ENCODE data around the gene TMEM170A. TPM values are rescaled to one million over a fixed set of nuclear protein-coding genes. Genes with fewer than 3 reads are reported as not detected.

Gene TMEM170A
- total and polyA plus RNA-seq, 2 experiments from 2014 or later, result 11.9 to 12.6 TPM

- peak overlapping the region; percentile 22 for H3K4me3 ChIP-seq
- H3K36me3 ChIP-seq (ENCODE audit: low read depth), result peaks cover 6% of the 10 kb centered on the region; the same call in 1 of the 2 replicates
- H3K27me3 ChIP-seq (replicated peaks; ENCODE audit: insufficient read depth), result no peaks in the 10 kb centered on the region
- peak; percentile 89 for DNase-seq
- peak overlapping the region; percentile 89 for H3K27ac ChIP-seq
- no peaks in the 10 kb centered on the region for H3K9me2 ChIP-seq (ENCODE audit: insufficient read depth)
- peak overlapping the region; percentile 51 for H2AFZ ChIP-seq
- H3F3A ChIP-seq (ENCODE audit: insufficient read depth), result peaks cover 27% of the 10 kb centered on the region; the same call in 1 of the 2 replicates
- H4K20me1 ChIP-seq (ENCODE audit: insufficient read depth), result no peaks in the 10 kb centered on the region
- in situ Hi-C loops (cut with MboI), result loop anchor here (10.0 kb wide), 1 partner anchor 187 kb away; the partner anchor contains the start of gene CTRB1
- no peaks in the 10 kb centered on the region for H3K9me3 ChIP-seq (ENCODE audit: low read depth)
- H3K4me2 ChIP-seq (ENCODE audit: unreplicated experiment), result peak overlapping the region; percentile 55
- peaks cover 25% of the 10 kb centered on the region; the same call in 1 of the 2 replicates for H3K79me2 ChIP-seq (ENCODE audit: insufficient read depth)
- H3K4me1 ChIP-seq (ENCODE audit: insufficient read depth), result peaks cover 15% of the 10 kb centered on the region
- WGBS, 2 experiments (ENCODE audit: low coverage in 1 of 2, low lambda C conversion rate in 2 of 2, missing lambda C conversion rate in 2 of 2), result 0 to 4% methylated on average over 2 of the region's 2 CpGs
- TF ChIP-seq EZH2 (IDR thresholded peaks at IDR 0.05; ENCODE audit: insufficient read depth, poor library complexity, severe bottlenecking) (no peak), EZH2phosphoT487 (IDR thresholded peaks at IDR 0.05; ENCODE audit: insufficient read depth, low read depth) (no peak)
- peak overlapping the region; percentile 71 for H3K9ac ChIP-seq
Measured at GRCh38 chr16:75402159-75402820, 62.2 kb downstream of the TMEM170A start.

- H3K4me1 ChIP-seq (ENCODE audit: insufficient read depth), result peaks cover 15% of the 10 kb centered on the region
- peaks cover under 1% of the 10 kb centered on the region; the same call in 1 of the 2 replicates for H3K36me3 ChIP-seq (ENCODE audit: low read depth)
- DNase-seq, result no peak
- TF ChIP-seq EZH2phosphoT487 (IDR thresholded peaks at IDR 0.05; ENCODE audit: insufficient read depth, low read depth) (no peak), EZH2 (IDR thresholded peaks at IDR 0.05; ENCODE audit: insufficient read depth, poor library complexity, severe bottlenecking) (no peak)
- peak overlapping the region; percentile 51 for H2AFZ ChIP-seq
- no peaks in the 10 kb centered on the region for H3K27me3 ChIP-seq (replicated peaks; ENCODE audit: insufficient read depth)
- H3K27ac ChIP-seq, result peak overlapping the region; percentile 89
- in situ Hi-C loops (cut with MboI), result loop anchor here (10.0 kb wide), 1 partner anchor 187 kb away; the partner anchor contains the start of gene CTRB1
- no peaks in the 10 kb centered on the region for H4K20me1 ChIP-seq (ENCODE audit: insufficient read depth)
- peaks cover 27% of the 10 kb centered on the region; the same call in 1 of the 2 replicates for H3F3A ChIP-seq (ENCODE audit: insufficient read depth)
- H3K79me2 ChIP-seq (ENCODE audit: insufficient read depth), result peaks cover 25% of the 10 kb centered on the region; the same call in 1 of the 2 replicates
- H3K4me2 ChIP-seq (ENCODE audit: unreplicated experiment), result peak overlapping the region; percentile 55
- H3K9me2 ChIP-seq (ENCODE audit: insufficient read depth), result no peaks in the 10 kb centered on the region
- 0 out of 2 replicates have a peak overlapping the region, but pooled peaks have one; percentile 22 for H3K4me3 ChIP-seq
- no peaks in the 10 kb centered on the region for H3K9me3 ChIP-seq (ENCODE audit: low read depth)
- H3K9ac ChIP-seq, result peak overlapping the region; percentile 71
Measured at GRCh38 chr16:75401691-75402090, 62.8 kb downstream of the TMEM170A start.

- H3K4me2 ChIP-seq (ENCODE audit: unreplicated experiment), result no peak overlapping the region
- no peaks in the 10 kb centered on the region for H3K27me3 ChIP-seq (replicated peaks; ENCODE audit: insufficient read depth)
- in situ Hi-C loops (cut with MboI), result no loop called here
- peaks cover 21% of the 10 kb centered on the region for H3F3A ChIP-seq (ENCODE audit: insufficient read depth)
- peaks cover 21% of the 10 kb centered on the region; the same call in 1 of the 2 replicates for H3K79me2 ChIP-seq (ENCODE audit: insufficient read depth)
- H3K4me3 ChIP-seq, result no peak overlapping the region
- no peaks in the 10 kb centered on the region for H4K20me1 ChIP-seq (ENCODE audit: insufficient read depth)
- H3K27ac ChIP-seq, result no peak overlapping the region
- H3K36me3 ChIP-seq (ENCODE audit: low read depth), result no peaks in the 10 kb centered on the region
- no peak overlapping the region for H2AFZ ChIP-seq
- H3K4me1 ChIP-seq (ENCODE audit: insufficient read depth), result peaks cover 15% of the 10 kb centered on the region
- H3K9me2 ChIP-seq (ENCODE audit: insufficient read depth), result no peaks in the 10 kb centered on the region
- TF ChIP-seq EZH2phosphoT487 (IDR thresholded peaks at IDR 0.05; ENCODE audit: insufficient read depth, low read depth) (no peak), EZH2 (IDR thresholded peaks at IDR 0.05; ENCODE audit: insufficient read depth, poor library complexity, severe bottlenecking) (no peak)
- H3K9ac ChIP-seq, result no peak overlapping the region
- DNase-seq, result no peak
- WGBS, 2 experiments (ENCODE audit: low coverage in 1 of 2, low lambda C conversion rate in 2 of 2, missing lambda C conversion rate in 2 of 2), result 50 to 77% methylated on average over 1 of the region's 1 CpG
- H3K9me3 ChIP-seq (ENCODE audit: low read depth), result no peaks in the 10 kb centered on the region
Measured at GRCh38 chr16:75398333-75398732, 66.2 kb downstream of the TMEM170A start.

GRCh38 chr16:75394941-75395340, 69.5 kb downstream of the TMEM170A start:
- TF ChIP-seq EZH2phosphoT487 (IDR thresholded peaks at IDR 0.05; ENCODE audit: insufficient read depth, low read depth), result no peak
- TF ChIP-seq EZH2 (IDR thresholded peaks at IDR 0.05; ENCODE audit: insufficient read depth, poor library complexity, severe bottlenecking), result no peak
- Histone ChIP-seq H3K4me3 (no peak overlapping the region), H3K9me2 (ENCODE audit: insufficient read depth) (no peaks in the 10 kb centered on the region), H3F3A (ENCODE audit: insufficient read depth) (peaks cover 3% of the 10 kb centered on the region; the same call in 1 of the 2 replicates), H3K36me3 (ENCODE audit: low read depth) (0 out of 2 replicates have a peak, but pooled peaks cover 3% of the 10 kb centered on the region), H3K27me3 (replicated peaks; ENCODE audit: insufficient read depth) (no peaks in the 10 kb centered on the region), H3K4me2 (ENCODE audit: unreplicated experiment) (no peak overlapping the region), H3K79me2 (ENCODE audit: insufficient read depth) (peaks cover 10% of the 10 kb centered on the region; the same call in 1 of the 2 replicates), H3K27ac (no peak overlapping the region), H3K9me3 (ENCODE audit: low read depth) (no peaks in the 10 kb centered on the region), H3K4me1 (ENCODE audit: insufficient read depth) (peaks cover 8% of the 10 kb centered on the region; the same call in 1 of the 2 replicates), H2AFZ (no peak overlapping the region), H4K20me1 (ENCODE audit: insufficient read depth) (no peaks in the 10 kb centered on the region), H3K9ac (no peak overlapping the region)
- in situ Hi-C loops (cut with MboI), result no loop called here
- no peak for DNase-seq
- 81 to 83% methylated on average over 5 of the region's 5 CpGs for WGBS, 2 experiments (ENCODE audit: low coverage in 1 of 2, low lambda C conversion rate in 2 of 2, missing lambda C conversion rate in 2 of 2)

Small RNA genes within 50 kb of the gene (small RNA-seq; reads per million reads assigned to genes)
- gene RF00598 (ENCODE audit: low read depth, low replicate concordance), result not detected

Other genes starting within 250 kb of the TMEM170A start
- not detected in 2 replicates for gene CTRB1, start 245.7 kb downstream of the TMEM170A start, total RNA-seq (2014; rRNA removed; shearing (Covaris generic))
- not detected in 2 replicates for gene CTRB1, start 245.7 kb downstream of the TMEM170A start, polyA plus RNA-seq (2016; fragmentation: Nextera tagmentation; extraction: Ambion mirVana)
- gene BCAR1, start 213.1 kb downstream of the TMEM170A start, total RNA-seq (2014; rRNA removed; shearing (Covaris generic)), result 84.0 and 87.0 TPM in 2 replicates
- 52.9 and 56.1 TPM in 2 replicates for gene BCAR1, start 213.1 kb downstream of the TMEM170A start, polyA plus RNA-seq (2016; fragmentation: Nextera tagmentation; extraction: Ambion mirVana)
- gene CFDP1, start 31.2 kb downstream of the TMEM170A start, total RNA-seq (2014; rRNA removed; shearing (Covaris generic)), result 30.4 and 36.9 TPM in 2 replicates
- 45.2 and 46.7 TPM in 2 replicates for gene CFDP1, start 31.2 kb downstream of the TMEM170A start, polyA plus RNA-seq (2016; fragmentation: Nextera tagmentation; extraction: Ambion mirVana)
- gene CHST6, start 30.8 kb upstream of the TMEM170A start, total RNA-seq (2014; rRNA removed; shearing (Covaris generic)), result 0.65 and 0.76 TPM in 2 replicates
- 0.10 and 0.20 TPM in 2 replicates for gene CHST6, start 30.8 kb upstream of the TMEM170A start, polyA plus RNA-seq (2016; fragmentation: Nextera tagmentation; extraction: Ambion mirVana)
- 0.25 TPM in 1 of 2 replicates, not detected in the other for gene CHST5, start 71.4 kb upstream of the TMEM170A start, total RNA-seq (2014; rRNA removed; shearing (Covaris generic))
- gene CHST5, start 71.4 kb upstream of the TMEM170A start, polyA plus RNA-seq (2016; fragmentation: Nextera tagmentation; extraction: Ambion mirVana), result not detected in 2 replicates
- 14.2 and 20.3 TPM in 2 replicates for gene TMEM231, start 91.6 kb upstream of the TMEM170A start, total RNA-seq (2014; rRNA removed; shearing (Covaris generic))
- 12.7 and 13.5 TPM in 2 replicates for gene TMEM231, start 91.6 kb upstream of the TMEM170A start, polyA plus RNA-seq (2016; fragmentation: Nextera tagmentation; extraction: Ambion mirVana)
- gene GABARAPL2, start 101.7 kb upstream of the TMEM170A start, total RNA-seq (2014; rRNA removed; shearing (Covaris generic)), result 52.7 and 57.5 TPM in 2 replicates
- 252 and 257 TPM in 2 replicates for gene GABARAPL2, start 101.7 kb upstream of the TMEM170A start, polyA plus RNA-seq (2016; fragmentation: Nextera tagmentation; extraction: Ambion mirVana)
- gene ADAT1, start 158.6 kb upstream of the TMEM170A start, total RNA-seq (2014; rRNA removed; shearing (Covaris generic)), result 31.3 and 40.1 TPM in 2 replicates
- 18.9 and 25.8 TPM in 2 replicates for gene ADAT1, start 158.6 kb upstream of the TMEM170A start, polyA plus RNA-seq (2016; fragmentation: Nextera tagmentation; extraction: Ambion mirVana)
- gene KARS1, start 183.0 kb upstream of the TMEM170A start, total RNA-seq (2014; rRNA removed; shearing (Covaris generic)), result 114 and 117 TPM in 2 replicates
- 130 and 134 TPM in 2 replicates for gene KARS1, start 183.0 kb upstream of the TMEM170A start, polyA plus RNA-seq (2016; fragmentation: Nextera tagmentation; extraction: Ambion mirVana)
- 44.8 and 60.7 TPM in 2 replicates for gene TERF2IP, start 183.1 kb upstream of the TMEM170A start, total RNA-seq (2014; rRNA removed; shearing (Covaris generic))
- 59.8 and 66.9 TPM in 2 replicates for gene TERF2IP, start 183.1 kb upstream of the TMEM170A start, polyA plus RNA-seq (2016; fragmentation: Nextera tagmentation; extraction: Ambion mirVana)
- gene CPHXL2, start 212.3 kb upstream of the TMEM170A start, total RNA-seq (2014; rRNA removed; shearing (Covaris generic)), result not detected in 2 replicates
- 0.15 TPM in 1 of 2 replicates, not detected in the other for gene CPHXL2, start 212.3 kb upstream of the TMEM170A start, polyA plus RNA-seq (2016; fragmentation: Nextera tagmentation; extraction: Ambion mirVana)
- gene DUXB, start 236.8 kb upstream of the TMEM170A start, total RNA-seq (2014; rRNA removed; shearing (Covaris generic)), result not detected in 2 replicates
- gene DUXB, start 236.8 kb upstream of the TMEM170A start, polyA plus RNA-seq (2016; fragmentation: Nextera tagmentation; extraction: Ambion mirVana), result not detected in 2 replicates

All from GM23248 (cell line).